ENCODE results near the gene PRPH2.
"Not testable (repeated sequence)": the region's sequence is repeated elsewhere in the genome, so short reads cannot be mapped to it uniquely, and the experiment has no call there.

The PRPH2 gene

GRCh38 chr6:42704251-42704936, 18.0 kb downstream of the PRPH2 start:
- no peak for TF ChIP-seq CTCF (IDR thresholded peaks at IDR 0.05; ENCODE audit: insufficient read depth, low read length, missing control alignments)
- H3K4me3 ChIP-seq (ENCODE audit: low read depth, low read length) = no peak overlapping the region
- DNase-seq (ENCODE audit: low read depth, low spot score) = no peak
- POLR2A ChIA-PET = no interaction called here
- CTCF ChIA-PET = interaction anchor here (1.0 to 1.7 kb wide), 2 partner anchors 21 to 42 kb away, joined by 4 to 7 read pairs; no protein-coding TSS in a partner anchor

GRCh38 chr6:42702786-42703185, 19.6 kb downstream of the PRPH2 start:
- H3K4me3 ChIP-seq (ENCODE audit: low read depth, low read length); DNase-seq (ENCODE audit: low read depth, low spot score): not testable (repeated sequence)
- ChIA-PET POLR2A (interaction anchor here (0.9 to 1.0 kb wide), 4 partner anchors 10 to 203 kb away, joined by 3 read pairs; partner anchors contain the start of gene RPL7L1), CTCF (interaction anchor here (0.7 to 2.9 kb wide), 4 partner anchors 9 to 174 kb away, joined by 3 to 8 read pairs (median 4); no protein-coding TSS in a partner anchor)

GRCh38 chr6:42702200-42702599, 20.2 kb downstream of the PRPH2 start:
- ChIA-PET CTCF (interaction anchor here (1.0 to 2.9 kb wide), 3 partner anchors 10 to 175 kb away, joined by 3 to 8 read pairs (median 4); no protein-coding TSS in a partner anchor), POLR2A (interaction anchor here (0.9 to 1.0 kb wide), 3 partner anchors 10 to 204 kb away, joined by 3 read pairs; no protein-coding TSS in a partner anchor)
- no peak for TF ChIP-seq CTCF (IDR thresholded peaks at IDR 0.05; ENCODE audit: insufficient read depth, low read length, missing control alignments)
- no peak overlapping the region for H3K4me3 ChIP-seq (ENCODE audit: low read depth, low read length)
- no peak for DNase-seq (ENCODE audit: low read depth, low spot score)

- H3K4me3 ChIP-seq (ENCODE audit: low read depth, low read length) = no peak overlapping the region
- ChIA-PET CTCF (interaction anchor here (1.4 to 8.0 kb wide), 2 partner anchors 28 to 186 kb away, joined by 3 to 83 read pairs; no protein-coding TSS in a partner anchor), POLR2A (no interaction called here)
- no peak for TF ChIP-seq CTCF (IDR thresholded peaks at IDR 0.05; ENCODE audit: insufficient read depth, low read length, missing control alignments)
- no peak for DNase-seq (ENCODE audit: low read depth, low spot score)
Observed at GRCh38 chr6:42698217-42698616, 24.2 kb downstream of the PRPH2 start.

GRCh38 chr6:42697268-42697655, 25.1 kb downstream of the PRPH2 start:
- ChIA-PET POLR2A (no interaction called here), CTCF (interaction anchor here (0.6 to 8.0 kb wide), 4 partner anchors 29 to 195 kb away, joined by 3 to 83 read pairs (median 4); no protein-coding TSS in a partner anchor)
- no peak for TF ChIP-seq CTCF (IDR thresholded peaks at IDR 0.05; ENCODE audit: insufficient read depth, low read length, missing control alignments)
- DNase-seq (ENCODE audit: low read depth, low spot score) = no peak
- no peak overlapping the region for H3K4me3 ChIP-seq (ENCODE audit: low read depth, low read length)

GRCh38 chr6:42696526-42697267, 25.7 kb downstream of the PRPH2 start:
- no peak for TF ChIP-seq CTCF (IDR thresholded peaks at IDR 0.05; ENCODE audit: insufficient read depth, low read length, missing control alignments)
- H3K4me3 ChIP-seq (ENCODE audit: low read depth, low read length) = no peak overlapping the region
- ChIA-PET CTCF (interaction anchor here (1.2 to 8.0 kb wide), 5 partner anchors 29 to 204 kb away, joined by 3 to 83 read pairs (median 4); no protein-coding TSS in a partner anchor), POLR2A (no interaction called here)
- peak; percentile 53 for DNase-seq (ENCODE audit: low read depth, low spot score)

Data from AG04449 (cell line).